Body of pancreas (tissue), 4 donors: ENCODE results near the gene APOA5. TPM values are rescaled to one million over a fixed set of nuclear protein-coding genes. Genes with fewer than 3 reads are reported as not detected.

Experiments
- ATAC-seq: fragments of 150-250 bp; one replicate; pipeline ENCODE4 v1.9.1; 2016
- DNase-seq, 4 donors: peaks; one replicate each; pipeline ENCODE4 v3.0.0-alpha.2; 2019
- H3K27ac ChIP-seq, 4 donors: fragments of 200-600 bp; sonication (generic); 1 replicate in 3 of 4; 2 replicates in 1 of 4; pipeline versions ENCODE4 v1.5.1 to v1.6.1; 2016 to 2019; ENCODE audit warnings: mild to moderate bottlenecking in 1 of 4, mixed read lengths in 1 of 4, moderate library complexity in 1 of 4
- H3K27me3 ChIP-seq, 2 donors: fragments of 200-600 bp; sonication (generic); one replicate each; pipeline ENCODE4 v1.6.0; 2016; ENCODE audit warnings: mild to moderate bottlenecking in 1 of 2
- H3K36me3 ChIP-seq, 2 donors: fragments of 200-600 bp; sonication (generic); replicated peaks in 1 of 2; 2 replicates each; pipeline ENCODE4 v1.5.1; 2016; ENCODE audit warnings: low read depth in 2 of 2; ENCODE audit not compliant: insufficient read depth in 1 of 2
- H3K4me1 ChIP-seq: fragments of 200-600 bp; sonication (generic); one replicate; pipeline ENCODE4 v1.6.0; 2016
- H3K4me3 ChIP-seq, 2 donors: fragments of 200-600 bp; sonication (generic); 1 replicate in 1 of 2; 2 replicates in 1 of 2; pipeline ENCODE4 v1.5.1; 2016 to 2019
- H3K9me3 ChIP-seq, 3 donors: fragments of 200-600 bp; sonication (generic); 1 replicate in 2 of 3; 2 replicates in 1 of 3; pipeline ENCODE4 v1.5.1; 2016
- CTCF ChIP-seq, 7 experiments: fragments of 450-650 bp in 4 of 7; fragments of 200-600 bp in 3 of 7; sonication (generic) in 3 of 7; IDR thresholded peaks; one replicate each; pipeline ENCODE4 v1.5.1; 2016 to 2019; ENCODE audit warnings: antibody characterized with exemption in 7 of 7
- POLR2A ChIP-seq, 3 donors: fragments of 450-650 bp; IDR thresholded peaks; one replicate each; pipeline ENCODE4 v1.6.1; 2016; ENCODE audit warnings: antibody characterized with exemption in 3 of 3, mild to moderate bottlenecking in 2 of 3
- WGBS, 2 donors: methylation state at CpG; one replicate each; pipeline ENCODE4 v1.1.5; 2017; 5-methylcytosine and 5-hydroxymethylcytosine counted together
- intact Hi-C: fragments of 100-400 bp; cut with DNase I; formaldehyde crosslinking; loops from one replicate; pipeline ENCODE4 v1.15.1; 2023
- total RNA-seq, 2 donors: library from RNA; depleted of rRNA; stranded (reverse); fragments of >200 nt; gene quantifications; one replicate each; pipeline ENCODE4 v1.1.0, GENCODE V29; 2016

APOA5 gene
- total RNA-seq, 2 donors from 2014 or later: 2.6 TPM; not detected in 1

GRCh38 chr11:116786326-116786725, 5.4 kb downstream of the APOA5 start:
- intact Hi-C loops: no loop called here
- DNase-seq: no peak
- TF ChIP-seq CTCF (IDR thresholded peaks at IDR 0.05): no peak
- no peak for TF ChIP-seq POLR2A (IDR thresholded peaks at IDR 0.05)
- 68 to 92% methylated on average over 2 of the region's 2 CpGs for WGBS, 2 donors
- H3K27me3 ChIP-seq: no peaks in the 10 kb centered on the region
- H3K4me3 ChIP-seq: no peak overlapping the region
- H3K27ac ChIP-seq: no peak overlapping the region
- H3K36me3 ChIP-seq: peaks cover 0 to 23% of the 10 kb centered on the region in 2 donors
- no peaks in the 10 kb centered on the region for H3K9me3 ChIP-seq
- peaks cover 29% of the 10 kb centered on the region for H3K4me1 ChIP-seq
- no peak for ATAC-seq

DNA sequence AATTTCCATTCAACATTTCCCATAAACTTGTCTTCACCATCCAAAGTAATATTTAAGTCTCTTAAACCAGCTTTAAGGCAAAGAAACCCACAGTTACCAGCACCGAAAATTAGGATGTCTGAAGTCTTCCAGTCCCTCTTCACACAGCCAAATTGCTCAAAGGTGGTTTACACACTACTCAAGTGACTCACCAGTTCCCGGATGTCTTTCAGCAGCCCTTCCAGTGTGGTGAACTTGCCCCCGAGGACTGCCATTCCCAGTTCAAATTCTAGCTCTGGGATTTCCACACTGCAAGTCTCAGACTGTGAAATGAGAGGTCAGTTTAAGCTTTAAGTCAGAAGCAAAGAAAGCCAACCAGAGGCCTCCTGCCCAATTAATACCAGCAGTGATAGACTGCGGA, 9.0 kb downstream of the APOA5 start:
- no peaks in the 10 kb centered on the region for H3K27me3 ChIP-seq
- peaks cover 0 to 41% of the 10 kb centered on the region in 2 donors for H3K36me3 ChIP-seq
- WGBS, 2 donors: 81 to 84% methylated on average over 4 of the region's 4 CpGs
- no peaks in the 10 kb centered on the region for H3K9me3 ChIP-seq
- H3K4me3 ChIP-seq: no peak overlapping the region
- no peak overlapping the region for H3K27ac ChIP-seq
- peaks cover 14% of the 10 kb centered on the region for H3K4me1 ChIP-seq
- no peak for ATAC-seq
- no peak for DNase-seq
- intact Hi-C loops: no loop called here
- TF ChIP-seq CTCF (IDR thresholded peaks at IDR 0.05) (no peak), POLR2A (IDR thresholded peaks at IDR 0.05) (no peak)

GRCh38 chr11:116778556-116778955, 13.1 kb downstream of the APOA5 start:
- H3K36me3 ChIP-seq: peaks cover 0 to 27% of the 10 kb centered on the region in 2 donors
- DNase-seq (no peak), ATAC-seq (no peak)
- no peaks in the 10 kb centered on the region for H3K9me3 ChIP-seq
- H3K27ac ChIP-seq: no peak overlapping the region
- H3K27me3 ChIP-seq: no peaks in the 10 kb centered on the region
- WGBS, 2 donors: 93 to 100% methylated on average over 4 of the region's 4 CpGs
- H3K4me3 ChIP-seq: no peak overlapping the region
- intact Hi-C loops: no loop called here
- TF ChIP-seq CTCF (IDR thresholded peaks at IDR 0.05) (no peak), POLR2A (IDR thresholded peaks at IDR 0.05) (no peak)
- H3K4me1 ChIP-seq: peaks cover 7% of the 10 kb centered on the region

GRCh38 chr11:116777056-116777455, 14.6 kb downstream of the APOA5 start:
- Histone ChIP-seq H3K27me3 (no peaks in the 10 kb centered on the region), H3K27ac (no peak overlapping the region), H3K9me3 (no peaks in the 10 kb centered on the region), H3K36me3 (peaks cover 0 to 20% of the 10 kb centered on the region in 2 donors), H3K4me1 (peaks cover 10% of the 10 kb centered on the region), H3K4me3 (no peak overlapping the region)
- intact Hi-C loops: no loop called here
- DNase-seq: no peak
- 80 to 85% methylated on average over 7 of the region's 7 CpGs for WGBS, 2 donors
- no peak for ATAC-seq
- TF ChIP-seq CTCF (IDR thresholded peaks at IDR 0.05): no peak
- no peak for TF ChIP-seq POLR2A (IDR thresholded peaks at IDR 0.05)

DNA sequence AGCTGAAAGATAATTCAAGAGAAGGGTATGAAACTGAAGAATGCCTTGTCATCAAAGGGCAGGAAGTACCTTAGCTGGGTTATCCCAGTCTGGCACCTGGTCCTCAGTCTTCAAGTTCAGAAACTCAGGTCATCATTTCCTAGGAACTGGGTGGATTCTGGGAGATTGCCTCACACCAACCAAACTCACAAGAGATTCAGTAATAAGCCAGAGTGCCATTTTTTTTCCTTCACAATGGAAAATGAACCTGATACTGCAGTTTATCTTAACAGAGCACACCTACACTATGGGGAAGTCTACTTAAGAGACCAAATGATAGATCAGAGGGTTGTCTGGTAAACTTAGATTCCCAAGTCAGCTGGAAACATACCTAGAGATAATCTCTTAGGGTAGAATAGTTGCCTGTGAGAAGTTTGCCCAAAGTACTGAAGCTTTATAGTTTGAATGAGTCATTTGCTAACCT, 15.1 kb downstream of the APOA5 start:
- intact Hi-C loops: no loop called here
- Histone ChIP-seq H3K27me3 (no peaks in the 10 kb centered on the region), H3K4me3 (no peak overlapping the region), H3K9me3 (no peaks in the 10 kb centered on the region), H3K27ac (no peak overlapping the region), H3K4me1 (peaks cover 15% of the 10 kb centered on the region), H3K36me3 (peaks cover 0 to 20% of the 10 kb centered on the region in 2 donors)
- TF ChIP-seq POLR2A (IDR thresholded peaks at IDR 0.05) (no peak), CTCF (IDR thresholded peaks at IDR 0.05) (no peak)
- DNase-seq: no peak
- no peak for ATAC-seq
